ENCODE data around the gene NINL. TPM values are rescaled to one million over a fixed set of nuclear protein-coding genes. Genes with fewer than 3 reads are reported as not detected.

The NINL gene
- total RNA-seq, 1 donor from 2014 or later: 20.8 TPM

DNA sequence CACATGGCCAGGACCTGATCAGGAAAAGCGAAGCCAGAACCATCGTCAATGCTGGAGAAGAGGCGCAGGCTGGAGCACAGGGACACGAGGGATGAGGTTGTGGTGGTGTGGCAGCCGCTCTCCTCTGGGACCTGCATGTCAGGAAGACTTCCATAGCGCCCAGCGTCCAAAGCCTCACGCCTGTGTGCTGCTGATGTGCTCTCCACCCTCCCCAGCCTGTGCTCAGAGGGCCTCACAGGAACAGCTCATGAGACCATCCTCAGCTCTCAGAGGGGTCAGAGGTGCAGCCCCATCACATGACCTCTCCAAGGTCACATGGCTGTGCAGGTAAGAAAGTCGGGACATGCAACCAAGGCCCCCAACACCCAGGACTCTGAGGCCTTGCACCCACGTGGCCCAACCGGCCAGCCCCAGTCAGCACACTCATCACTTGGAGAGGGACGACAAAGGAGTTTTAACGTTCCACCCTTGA lies 84.4 kb downstream of the NINL start:
- DNase-seq (ENCODE audit: low spot score): no peak

DNA sequence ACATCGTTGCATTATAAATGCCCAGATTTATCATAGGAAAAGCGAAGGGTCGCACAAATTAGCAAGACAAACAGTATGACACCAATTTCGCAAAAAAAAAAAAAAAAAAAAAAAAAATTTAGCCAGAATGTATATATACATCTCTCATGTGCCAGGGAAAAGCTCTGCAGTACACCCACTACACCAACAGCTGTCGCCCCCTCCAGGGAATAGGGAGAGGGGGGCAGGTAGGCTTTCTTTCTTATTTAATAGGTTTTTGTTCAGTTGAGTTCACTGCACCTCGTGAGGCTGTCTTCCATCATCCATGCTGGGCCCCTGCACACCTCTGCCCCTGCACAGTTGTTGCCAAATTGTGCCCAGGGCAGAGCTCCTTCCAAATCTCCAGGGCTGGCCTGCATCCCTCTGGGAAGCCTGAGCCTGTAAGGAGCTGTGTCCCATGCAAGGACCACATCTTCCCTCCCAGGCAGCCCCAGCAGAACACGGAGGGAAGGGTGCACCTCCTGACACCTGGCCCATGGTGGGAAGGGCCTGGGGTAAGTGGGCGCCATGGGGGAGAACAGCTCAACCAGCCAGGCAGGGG lies 85.4 kb downstream of the NINL start:
- no peak for DNase-seq (ENCODE audit: low spot score)

DNA sequence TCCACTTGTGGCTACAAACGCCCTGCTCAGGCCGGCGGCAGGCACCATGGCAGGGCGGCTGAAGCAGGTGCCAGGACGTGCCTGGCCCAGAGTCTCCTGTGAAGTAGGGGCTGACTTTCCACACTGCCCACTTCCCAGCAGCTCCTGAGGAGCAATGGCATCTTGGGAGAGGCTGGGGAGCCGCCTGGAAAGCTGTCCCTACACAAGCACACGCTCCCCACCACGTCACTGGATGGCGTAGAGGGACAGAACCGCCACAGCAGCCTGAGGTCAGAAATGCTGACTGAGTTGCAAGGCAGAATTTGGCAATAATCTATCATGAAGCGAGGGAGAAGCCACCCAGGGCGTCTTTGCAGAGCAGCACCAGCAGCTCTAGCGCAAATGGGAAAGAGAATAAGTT lies 86.3 kb downstream of the NINL start:
- DNase-seq (ENCODE audit: low spot score): no peak

DNA sequence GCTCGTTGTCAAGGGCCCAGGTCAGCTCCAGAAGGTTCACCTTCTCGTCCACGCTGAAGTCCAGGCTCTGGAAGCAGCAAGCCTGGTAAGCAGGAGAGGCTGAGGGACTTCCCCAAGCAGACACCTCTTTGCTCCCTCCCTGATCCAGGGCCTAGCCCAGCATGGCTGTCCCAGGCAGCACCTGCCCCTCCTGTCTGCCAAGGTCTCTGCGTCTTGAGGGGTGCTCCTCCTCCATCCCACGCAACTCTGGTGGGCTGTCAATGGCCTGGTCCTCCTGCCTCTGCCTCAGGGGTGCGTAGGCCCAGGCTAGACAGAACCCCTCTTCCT lies 87.1 kb downstream of the NINL start:
- no peak for DNase-seq (ENCODE audit: low spot score)

DNA sequence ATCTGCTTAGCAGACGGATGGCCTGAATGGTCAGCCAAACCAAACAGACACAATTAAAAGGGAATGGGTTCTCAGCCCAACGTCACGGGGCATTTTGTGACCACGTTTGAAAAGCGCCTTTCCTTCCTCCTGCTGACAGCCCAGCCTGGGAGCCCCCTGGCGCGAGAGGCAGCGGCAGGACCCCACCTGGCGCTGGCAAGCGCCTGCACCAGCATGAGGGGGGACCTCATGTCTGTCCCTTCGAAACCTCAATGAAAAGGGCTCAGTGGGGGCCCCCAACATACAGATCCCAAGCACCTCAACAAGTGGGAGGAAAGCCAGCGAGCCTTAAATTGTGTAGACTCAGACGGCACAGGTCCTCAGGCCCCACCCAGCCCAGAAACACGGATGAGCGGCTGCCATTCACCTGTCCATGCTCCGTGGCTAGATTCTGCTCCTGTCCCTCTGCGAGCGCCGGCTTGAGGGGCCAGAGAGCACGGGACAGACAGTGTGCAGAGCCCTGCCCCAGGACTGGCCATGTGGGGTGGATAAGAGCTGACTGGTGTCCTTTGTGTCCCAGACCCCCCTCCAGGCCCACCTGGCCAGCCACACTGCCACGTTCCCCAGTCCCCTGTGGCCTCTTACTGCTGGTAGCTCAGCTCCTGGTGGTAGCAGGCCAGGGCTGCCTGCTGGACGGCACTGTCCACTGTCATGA lies 87.6 kb downstream of the NINL start:
- DNase-seq (ENCODE audit: low spot score): no peak

DNA sequence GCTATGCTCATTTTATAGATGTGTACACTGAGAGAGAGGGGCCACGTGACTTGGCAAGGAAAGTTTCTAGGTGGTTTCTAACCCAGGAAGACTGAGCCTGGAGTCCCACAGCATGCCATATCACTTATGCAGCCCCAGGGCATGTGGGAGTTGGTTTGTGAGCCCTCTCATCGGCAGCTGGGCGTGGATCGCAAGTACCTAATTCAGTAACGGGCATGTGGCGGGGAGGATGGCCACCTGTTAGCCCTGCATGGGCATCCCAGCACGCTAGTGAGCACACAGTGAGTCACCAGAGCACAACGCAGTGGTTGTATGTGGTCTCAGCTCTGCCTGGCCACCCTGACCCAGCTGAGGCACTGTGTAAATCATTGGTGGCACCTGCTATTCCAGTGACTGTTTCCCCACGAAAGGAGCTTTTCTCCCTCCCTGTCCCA lies 88.3 kb downstream of the NINL start:
- DNase-seq (ENCODE audit: low spot score): no peak

DNA sequence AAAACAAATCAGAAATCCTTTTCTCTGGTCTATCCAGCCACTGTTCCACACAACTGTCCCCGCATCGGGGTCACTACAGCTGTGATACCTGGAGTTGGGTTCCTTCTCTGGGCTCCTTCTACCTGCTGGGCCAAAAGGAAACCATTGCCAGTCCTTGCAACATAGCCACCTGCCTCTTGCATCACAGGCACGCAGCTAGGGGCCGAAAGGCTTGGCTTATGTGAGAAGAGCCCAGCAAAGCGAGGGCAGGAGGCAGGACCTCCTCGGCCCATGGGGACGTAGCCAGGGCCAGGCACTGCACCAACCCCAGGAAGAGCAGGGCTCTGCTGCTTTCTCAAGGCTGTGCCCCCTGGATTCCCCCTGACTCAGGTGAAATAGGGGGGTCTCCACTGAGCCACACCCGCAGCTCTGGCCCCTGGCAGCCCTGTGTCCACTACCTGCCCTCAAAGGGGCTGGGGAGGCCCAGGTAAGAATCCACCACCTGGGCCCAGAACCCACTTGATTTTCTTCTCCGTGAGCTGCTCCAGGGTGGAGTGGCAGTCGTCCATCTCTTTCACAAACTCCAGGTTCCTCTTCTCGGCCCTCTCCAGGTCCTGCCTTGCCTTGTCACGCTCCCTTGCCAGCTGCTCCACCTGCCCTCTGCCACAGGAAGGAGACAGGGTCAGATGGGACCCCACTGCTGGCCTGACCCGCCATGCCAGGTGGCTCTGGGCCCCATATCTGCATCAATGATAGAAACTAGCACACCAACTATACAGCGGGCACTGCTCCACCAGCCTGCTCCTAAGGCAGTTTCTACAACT lies 89.0 kb downstream of the NINL start:
- DNase-seq (ENCODE audit: low spot score): no peak

DNA sequence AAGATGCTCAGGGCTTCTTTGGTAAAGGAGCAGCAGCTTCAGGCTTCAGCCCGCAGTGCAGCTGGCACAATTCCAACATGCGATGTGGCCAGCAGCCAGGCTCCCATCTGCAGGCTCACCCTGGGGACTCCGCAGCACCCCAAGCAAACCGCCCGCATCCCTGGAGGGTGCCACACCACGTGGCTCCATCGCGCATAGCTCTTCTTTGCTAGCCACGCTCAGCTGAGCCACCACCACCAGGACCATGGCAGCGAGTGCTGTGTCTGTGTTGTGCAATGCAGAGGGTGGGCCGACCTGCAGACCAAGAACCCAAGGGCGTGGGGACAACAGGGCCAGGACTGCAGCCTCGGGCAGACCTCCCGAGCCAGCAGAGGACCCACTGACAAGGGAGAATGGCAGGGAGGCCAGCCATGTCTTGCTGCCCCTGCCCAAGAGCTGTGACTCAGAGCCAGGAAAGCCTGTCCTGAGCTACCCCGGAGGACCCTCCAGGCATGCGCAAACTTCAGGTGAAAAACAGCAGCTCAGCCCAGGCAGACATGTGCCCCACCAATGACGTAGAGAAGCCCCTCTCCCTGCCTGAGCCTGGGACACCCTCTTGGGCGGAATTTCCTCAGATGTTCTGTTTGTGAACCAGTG lies 90.0 kb downstream of the NINL start:
- DNase-seq (ENCODE audit: low spot score): no peak

DNA sequence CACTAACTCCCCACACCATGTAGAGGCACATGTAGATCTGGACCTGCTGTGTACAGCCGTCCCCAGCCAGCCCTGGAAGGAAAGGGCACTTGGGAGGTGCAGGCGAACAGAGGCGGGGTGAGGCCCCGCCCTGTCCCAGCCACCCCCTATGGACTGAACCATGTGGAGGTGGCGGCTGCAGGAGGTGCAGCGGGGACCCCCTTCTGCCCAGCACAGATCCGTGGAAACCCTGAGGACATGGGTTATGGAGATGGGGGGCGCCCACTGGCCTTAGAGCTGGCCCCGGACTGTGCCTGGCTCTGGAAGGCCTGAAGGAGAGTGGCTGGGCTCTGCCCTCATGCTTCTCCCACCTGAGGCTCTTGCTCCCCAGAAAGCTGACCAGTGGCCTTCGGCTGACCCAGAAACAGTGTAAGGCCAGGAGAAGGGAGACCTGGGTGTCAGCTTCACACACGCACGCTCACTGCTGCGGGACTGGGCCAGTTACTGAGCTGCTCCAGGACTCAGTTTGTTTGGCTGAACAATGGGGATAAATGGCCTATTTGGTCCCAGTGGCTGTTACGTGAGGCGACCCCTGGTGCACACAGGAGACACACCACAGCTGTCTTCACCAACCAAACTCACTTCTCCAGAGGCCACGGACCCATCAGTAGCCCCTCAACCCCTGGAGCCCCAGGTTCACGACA lies 90.7 kb downstream of the NINL start:
- no peak for DNase-seq (ENCODE audit: low spot score)

DNA sequence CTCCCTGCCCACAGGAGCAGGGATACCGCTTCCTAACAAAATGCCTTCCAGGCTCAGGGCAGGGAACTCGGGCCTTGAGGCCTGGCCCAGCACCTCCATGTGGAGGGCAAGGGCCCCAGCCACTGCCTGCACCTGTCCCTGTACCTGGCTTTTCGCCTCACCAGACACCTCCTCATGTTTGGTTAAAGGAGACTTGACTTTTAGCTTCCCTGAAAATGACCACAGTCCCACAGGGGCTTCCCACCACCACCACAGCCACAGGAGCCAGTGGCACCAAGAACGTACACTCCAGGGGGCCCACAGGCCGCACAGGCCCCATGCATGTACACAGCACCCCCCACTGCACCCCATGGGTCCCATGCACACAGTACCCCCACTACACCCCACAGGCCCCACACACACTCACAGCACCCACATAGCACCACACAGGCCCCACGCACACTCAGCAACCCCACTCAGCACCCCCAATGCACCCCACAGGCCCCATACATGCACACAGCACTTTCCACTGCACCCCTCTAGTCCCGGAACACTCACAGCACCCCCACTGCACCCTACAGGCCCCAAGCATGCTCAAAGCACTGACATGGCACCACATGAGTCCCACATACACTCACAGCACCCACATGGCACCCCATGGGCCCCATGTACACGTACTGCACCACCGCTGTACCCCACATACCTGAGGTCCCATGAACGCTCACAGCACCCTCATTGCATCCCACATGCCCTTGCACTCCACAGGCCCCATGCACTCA lies 91.4 kb downstream of the NINL start:
- no peak for DNase-seq (ENCODE audit: low spot score)

DNA sequence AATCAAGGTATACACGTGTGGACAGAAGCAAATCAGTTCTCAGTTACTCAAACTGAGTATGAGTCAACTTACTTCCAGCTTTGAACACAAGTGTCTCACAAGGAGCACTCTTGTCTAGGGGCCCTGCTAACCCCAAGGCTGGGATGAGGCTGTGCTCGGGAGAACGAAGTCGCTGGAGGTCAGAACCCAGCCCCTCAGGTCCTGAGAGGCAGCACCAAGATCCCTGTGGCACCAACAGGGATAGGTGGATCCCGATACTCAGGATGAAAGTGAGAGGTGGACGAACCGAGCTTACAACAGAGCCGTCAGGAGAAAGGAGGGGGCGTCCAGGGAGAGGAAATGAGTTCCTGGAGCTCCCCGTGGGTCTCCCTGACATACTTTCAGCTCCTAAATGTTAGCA lies 92.2 kb downstream of the NINL start:
- no peak for DNase-seq (ENCODE audit: low spot score)

DNA sequence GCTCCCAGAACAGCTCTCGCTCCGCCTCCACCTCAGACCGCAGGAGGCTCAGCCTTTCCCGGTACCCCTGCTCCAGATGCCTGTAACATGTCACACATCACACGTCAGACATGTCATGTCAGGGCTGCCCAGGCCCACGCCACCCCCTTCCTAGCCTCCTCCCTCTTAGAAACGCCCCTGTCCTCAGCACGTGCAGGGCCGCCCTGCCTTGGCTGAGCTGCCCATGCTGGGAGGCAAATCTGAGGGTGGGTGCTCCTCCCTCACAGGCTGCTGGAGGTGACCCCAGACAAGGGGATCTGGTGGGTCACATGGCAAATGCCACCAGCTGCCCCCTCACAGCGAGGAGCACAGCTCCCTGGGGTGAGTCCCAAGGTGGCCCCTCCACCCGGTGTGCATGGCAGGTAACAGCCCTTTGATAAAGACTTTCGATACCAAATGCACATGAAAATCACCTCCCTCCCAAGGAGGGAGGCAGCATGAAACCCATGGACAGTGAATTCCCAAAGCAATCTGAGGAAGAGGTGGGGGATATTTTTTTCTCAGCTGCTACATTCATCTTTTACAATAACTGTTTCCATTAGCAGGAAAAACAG lies 93.8 kb downstream of the NINL start:
- DNase-seq (ENCODE audit: low spot score): no peak

DNA sequence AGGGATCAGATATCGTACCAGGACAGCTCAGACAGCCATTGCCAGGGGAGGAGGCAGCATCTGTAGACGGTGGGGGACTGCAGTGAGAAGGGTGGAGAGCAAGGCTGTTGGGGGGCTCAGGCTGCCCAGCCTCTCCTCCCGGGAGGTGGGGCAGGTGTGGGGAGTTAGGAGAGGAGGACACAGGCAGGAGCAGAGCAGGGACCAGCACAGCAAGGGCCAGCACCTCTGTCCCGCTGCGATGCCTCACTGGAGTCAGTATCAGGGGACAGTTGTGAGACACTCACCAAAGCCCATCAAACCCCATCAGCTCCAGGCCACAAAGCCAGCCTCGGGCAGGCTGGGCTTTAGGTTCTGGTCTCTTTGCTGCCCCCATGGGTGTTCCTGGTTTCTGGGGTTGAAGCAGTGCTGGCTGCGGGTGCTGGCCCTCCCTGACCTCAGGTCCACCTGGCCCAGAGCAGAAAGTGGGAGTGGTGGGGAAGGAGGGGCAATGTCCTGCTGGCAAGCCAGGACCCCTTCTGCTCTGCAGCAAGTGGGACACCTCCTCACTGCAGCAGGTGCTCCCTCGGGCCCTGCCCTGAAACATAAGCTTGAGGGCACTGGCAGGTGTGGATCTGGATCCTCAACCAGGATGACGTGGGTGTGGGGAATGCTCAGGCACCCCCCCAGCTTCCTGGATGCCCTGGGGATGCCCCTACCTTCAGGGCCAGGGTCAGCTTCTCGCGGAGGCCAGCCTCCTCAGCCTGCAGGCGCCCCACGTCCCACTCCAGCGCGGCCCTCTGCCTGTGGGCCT lies 94.5 kb downstream of the NINL start:
- DNase-seq (ENCODE audit: low spot score): no peak

DNA sequence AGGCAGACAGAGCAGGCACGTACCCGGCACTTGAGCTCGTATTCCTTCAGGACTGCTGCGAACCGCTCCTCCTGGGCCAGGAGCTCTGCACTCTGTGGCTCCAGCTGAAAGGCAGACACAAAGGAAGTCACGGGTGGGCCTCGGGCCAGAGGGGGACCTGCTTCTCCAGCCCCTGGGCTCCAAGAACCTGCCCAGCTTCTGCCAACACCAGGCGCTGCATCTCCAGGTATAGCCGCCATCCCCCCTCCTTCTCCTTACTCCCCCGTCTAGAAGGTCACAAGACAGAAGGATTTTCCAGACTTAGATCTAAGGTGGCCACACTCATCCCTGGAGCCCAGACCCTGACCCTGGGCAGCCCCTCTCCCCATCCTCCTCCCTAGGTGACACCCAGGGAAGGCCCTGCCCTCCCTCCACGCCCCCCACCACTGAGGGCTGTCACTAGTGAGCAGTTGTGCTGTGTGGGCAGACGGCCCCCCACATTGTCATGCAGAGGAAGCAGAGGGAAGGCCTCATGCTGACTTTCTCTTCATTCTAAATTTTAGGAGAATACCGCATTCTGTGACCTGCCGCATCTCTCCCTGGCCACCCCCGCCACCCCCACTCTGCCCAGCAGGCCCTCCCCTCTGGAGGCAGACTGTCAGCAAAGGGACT lies 96.0 kb downstream of the NINL start:
- no peak for DNase-seq (ENCODE audit: low spot score)

DNA sequence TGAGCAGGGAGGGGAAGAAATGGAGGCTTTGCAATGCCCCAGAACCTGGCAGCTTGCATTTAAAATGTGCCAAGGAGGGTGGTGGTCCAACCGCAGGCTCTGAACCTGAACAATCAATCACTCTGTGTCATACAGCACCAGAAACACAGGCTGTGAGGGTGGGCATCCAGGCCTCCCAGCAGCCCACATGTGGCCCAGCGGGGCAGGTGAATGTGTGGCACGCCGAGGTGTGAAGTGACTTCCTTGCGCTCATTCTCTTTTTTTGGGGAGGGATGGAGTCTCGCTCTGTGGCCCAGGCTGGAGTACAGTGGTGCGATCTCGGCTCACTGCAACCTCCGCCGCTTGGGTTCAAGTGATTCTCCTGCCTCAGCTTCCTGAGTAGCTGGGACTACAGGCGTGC lies 97.4 kb downstream of the NINL start:
- DNase-seq (ENCODE audit: low spot score): no peak

DNA sequence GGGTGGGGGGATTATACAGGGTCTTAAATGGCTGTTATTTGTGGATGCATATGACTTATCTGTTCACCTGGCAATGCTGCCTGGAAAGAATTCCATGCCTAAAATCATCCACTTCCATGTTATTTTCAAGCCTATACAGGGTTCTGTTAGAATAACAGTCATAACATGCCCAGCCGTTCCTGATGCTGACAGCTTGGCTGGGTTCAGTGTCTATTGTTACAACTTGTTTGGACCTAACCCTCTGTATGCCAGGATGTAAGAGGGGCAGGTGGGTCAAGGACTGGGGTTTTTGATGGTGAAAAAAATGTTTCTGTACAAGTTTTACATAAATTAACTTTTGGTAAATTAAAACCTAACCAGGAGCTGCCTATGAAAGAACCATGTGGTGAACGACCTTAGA lies 98.0 kb downstream of the NINL start:
- DNase-seq (ENCODE audit: low spot score): no peak

DNA sequence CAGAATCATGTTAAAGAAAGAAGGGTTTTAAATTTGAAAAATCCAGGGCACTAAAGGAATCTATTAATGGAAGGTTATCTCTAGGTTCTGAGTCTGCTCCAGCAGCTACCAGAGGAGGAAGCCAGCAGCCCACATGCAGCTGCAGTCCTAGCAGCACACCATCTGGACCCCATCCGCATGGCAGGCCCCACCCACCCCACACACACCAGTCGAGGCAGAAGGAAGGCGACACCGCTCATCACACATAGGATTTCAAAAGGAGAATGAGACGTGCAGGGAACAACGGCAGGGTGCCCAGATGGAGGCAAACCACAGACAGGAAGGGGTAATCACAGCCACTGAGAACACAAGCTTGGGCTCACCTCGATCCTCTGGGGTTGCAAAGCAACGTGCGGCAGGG lies 99.0 kb downstream of the NINL start:
- no peak for DNase-seq (ENCODE audit: low spot score)

DNA sequence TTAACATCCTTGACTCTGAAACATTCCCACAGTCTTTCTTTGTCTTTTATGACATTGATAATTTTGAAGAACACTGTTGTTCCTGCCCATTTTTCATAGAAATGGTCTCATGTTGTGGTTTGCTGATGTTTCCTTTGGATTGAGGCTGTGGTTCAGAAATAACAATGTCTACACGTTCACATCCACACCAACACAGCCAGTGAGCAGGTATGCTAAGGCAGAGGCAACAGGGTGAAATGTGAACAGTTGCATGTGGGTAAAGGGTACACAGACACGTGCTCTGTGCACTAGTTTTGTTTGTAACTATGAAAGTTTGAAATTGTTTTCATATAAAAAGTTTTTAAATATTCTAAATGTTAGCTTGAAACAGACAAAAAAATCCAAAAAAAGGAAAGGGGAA lies 99.5 kb downstream of the NINL start:
- no peak for DNase-seq (ENCODE audit: low spot score)

DNA sequence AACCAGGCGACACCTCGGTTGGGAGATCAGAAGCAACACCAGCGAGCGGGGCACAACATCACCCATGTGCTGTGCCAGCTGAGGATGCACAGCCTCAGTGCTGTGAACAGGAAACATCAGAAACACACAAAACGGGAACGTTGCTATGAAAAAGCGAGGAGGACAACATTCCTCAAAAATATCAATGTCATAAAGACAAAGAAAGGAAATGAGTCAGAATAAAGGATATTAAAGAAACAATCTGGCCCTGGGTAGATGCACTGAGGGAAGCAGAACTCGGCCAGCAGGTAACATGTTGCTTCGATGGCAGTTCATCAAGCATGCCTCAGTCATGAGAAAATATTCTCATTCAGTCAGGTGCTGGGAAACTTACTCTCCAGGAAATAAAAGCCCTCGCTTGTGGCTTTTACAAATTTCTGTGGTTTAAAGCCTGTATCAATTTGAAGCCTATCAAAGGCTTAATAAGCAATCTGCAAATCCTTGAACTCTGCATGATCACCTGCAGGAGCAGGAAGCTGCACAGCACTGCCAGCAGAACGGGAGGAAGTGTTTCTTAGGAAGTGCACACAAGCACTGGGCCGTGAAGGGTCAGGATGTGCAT lies 100.3 kb downstream of the NINL start:
- no peak for DNase-seq (ENCODE audit: low spot score)
